Ishikawa (cell line): ENCODE results near the gene C12orf75.

ENCODE experiments used
- CEBPB ChIP-seq: IDR thresholded peaks from 2 replicates; pipeline ENCODE4 v1.6.1; 2012
- CREB1 ChIP-seq: IDR thresholded peaks from 2 replicates; pipeline ENCODE4 v1.6.1; 2012; ENCODE audit warnings: low read depth
- EGR1 ChIP-seq: IDR thresholded peaks from 2 replicates; pipeline ENCODE4 v1.6.1; 2012
- EP300 ChIP-seq: IDR thresholded peaks from 2 replicates; pipeline ENCODE4 v1.6.1; 2012; ENCODE audit warnings: borderline replicate concordance
- FOXM1 ChIP-seq: IDR thresholded peaks from 2 replicates; pipeline ENCODE4 v1.6.1; 2012; ENCODE audit warnings: low read depth, borderline replicate concordance
- MAX ChIP-seq: IDR thresholded peaks from 2 replicates; pipeline ENCODE4 v1.6.1; 2012
- NFIC ChIP-seq: IDR thresholded peaks from 2 replicates; pipeline ENCODE4 v1.6.1; 2012
- RAD21 ChIP-seq: IDR thresholded peaks from 2 replicates; pipeline ENCODE4 v1.6.1; 2012; ENCODE audit warnings: low read depth
- REST ChIP-seq: IDR thresholded peaks from 2 replicates; pipeline ENCODE4 v1.6.1; 2012; ENCODE audit warnings: low read depth, mild to moderate bottlenecking
- TAF1 ChIP-seq: IDR thresholded peaks from 2 replicates; pipeline ENCODE4 v1.6.1; 2012; ENCODE audit warnings: low read depth, mild to moderate bottlenecking
- TCF12 ChIP-seq: IDR thresholded peaks from 2 replicates; pipeline ENCODE4 v1.6.1; 2012; ENCODE audit warnings: low read depth
- TEAD4 ChIP-seq: IDR thresholded peaks from 2 replicates; pipeline ENCODE4 v1.6.1; 2012
- USF1 ChIP-seq: IDR thresholded peaks from 2 replicates; pipeline ENCODE4 v1.6.1; 2012
- YY1 ChIP-seq: IDR thresholded peaks from 2 replicates; pipeline ENCODE4 v1.6.1; 2012; ENCODE audit warnings: low read depth
- ZBTB7A ChIP-seq: IDR thresholded peaks from 2 replicates; pipeline ENCODE4 v1.6.1; 2012; ENCODE audit warnings: low read depth

The C12orf75 gene

GRCh38 chr12:105351523-105351922 is 21.0 kb downstream of the C12orf75 start:
- TF ChIP-seq EGR1 = no peak
- TF ChIP-seq ZBTB7A = no peak
- TF ChIP-seq CREB1 = no peak
- no peak for TF ChIP-seq FOXM1
- no peak for TF ChIP-seq TCF12
- TF ChIP-seq YY1 = no peak
- TF ChIP-seq USF1 = no peak
- no peak for TF ChIP-seq REST
- TF ChIP-seq RAD21 = no peak
- no peak for TF ChIP-seq EP300
- TF ChIP-seq TEAD4 = no peak
- no peak for TF ChIP-seq MAX
- TF ChIP-seq NFIC = no peak
- TF ChIP-seq CEBPB = no peak
- TF ChIP-seq TAF1 = no peak

- TF ChIP-seq TEAD4 (no peak), EP300 (no peak), YY1 (no peak)
These were observed 21.6 kb downstream of the C12orf75 start for GRCh38 chr12:105352052-105352451.

- no peak for TF ChIP-seq REST
- TF ChIP-seq YY1 = no peak
- TF ChIP-seq EGR1 = no peak
- TF ChIP-seq FOXM1 = no peak
- no peak for TF ChIP-seq EP300
- TF ChIP-seq TCF12 = no peak
- TF ChIP-seq USF1 = peak; percentile 27; the same call in 1 of the 2 replicates
- TF ChIP-seq CEBPB = no peak
- no peak for TF ChIP-seq MAX
- TF ChIP-seq RAD21 = no peak
- TF ChIP-seq TAF1 = no peak
- no peak for TF ChIP-seq TEAD4
- TF ChIP-seq NFIC = peak; percentile 24; the same call in 1 of the 2 replicates
- no peak for TF ChIP-seq ZBTB7A
- TF ChIP-seq CREB1 = no peak
These were observed 22.6 kb downstream of the C12orf75 start for GRCh38 chr12:105352940-105353635.

- TF ChIP-seq YY1 (no peak), TAF1 (no peak), ZBTB7A (no peak), MAX (no peak), CEBPB (no peak), USF1 (no peak), CREB1 (no peak), TCF12 (no peak), EGR1 (no peak), REST (no peak), TEAD4 (no peak), FOXM1 (no peak), NFIC (no peak), RAD21 (no peak), EP300 (no peak)
These were observed 25.3 kb downstream of the C12orf75 start for GRCh38 chr12:105355752-105356151.
